ENCODE measurements around the gene FGFBP2. TPM values are rescaled to one million over a fixed set of nuclear protein-coding genes. Genes with fewer than 3 reads are reported as not detected.

Gene FGFBP2
- total and polyA plus RNA-seq, 10 of the 15 experiments (the other 5 are each of a cell fraction or from before 2014, with no cell fraction given) = 0.23 TPM; not detected in 9

GRCh38 chr4:15936495-15936894, 26.5 kb downstream of the FGFBP2 start:
- Histone ChIP-seq H4K20me1 (ENCODE audit: control insufficient read depth, insufficient read depth) (no peaks in the 10 kb centered on the region), H3K4me1 (ENCODE audit: control insufficient read depth, insufficient read depth, low read length) (no peaks in the 10 kb centered on the region), H3K27me3 (replicated peaks in 1 of 2; ENCODE audit: control insufficient read depth in 2 of 2, insufficient read depth in 2 of 2, low read length in 1 of 2) (no peaks in the 10 kb centered on the region; a peak in 1 of 4 replicates), H3K9me3 (replicated peaks; ENCODE audit: control insufficient read depth, insufficient read depth, low read length) (no peaks in the 10 kb centered on the region; the same call in 2 of the 3 replicates), H3K9ac (ENCODE audit: control insufficient read depth, insufficient read depth, low read length) (no peak overlapping the region), H3K79me2 (ENCODE audit: control insufficient read depth, insufficient read depth, low read length) (no peaks in the 10 kb centered on the region), H3K36me3 (ENCODE audit: control insufficient read depth in 2 of 2, insufficient read depth in 2 of 2, low read length in 1 of 2) (no peaks in the 10 kb centered on the region), H2AFZ (ENCODE audit: control insufficient read depth, low read depth, low read length) (no peak overlapping the region), H3K4me2 (ENCODE audit: control insufficient read depth, insufficient read depth) (no peak overlapping the region), H3K4me3 (no peak overlapping the region), H3K27ac (ENCODE audit: control insufficient read depth, insufficient read depth) (no peak overlapping the region)
- FAIRE-seq (no peak), ATAC-seq (no peak), DNase-seq (ENCODE audit: low read depth, low spot score) (no peak)
- in situ Hi-C loops (cut with MboI) (no loop called here), intact Hi-C loops (cut with micrococcal nuclease; ENCODE audit: unreplicated experiment) (no loop called here)
- no TSS peak for BruUV-seq (replicated peaks)
- ChIA-PET CTCF (no interaction called here), RAD21 (ENCODE audit: unreplicated experiment) (no interaction called here), SMC1A (ENCODE audit: uncharacterized antibody, unreplicated experiment) (interaction anchor here (3.3 kb wide), 1 partner anchor 53 kb away, joined by 14 read pairs; no protein-coding TSS in a partner anchor), POLR2A (no interaction called here)
- TF ChIP-seq NKRF (conservative IDR thresholded peaks at IDR 0.05) (no peak), RAD51 (IDR thresholded peaks at IDR 0.05) (no peak), MTA3 (IDR thresholded peaks at IDR 0.05; ENCODE audit: borderline replicate concordance, low read length) (no peak), RCOR1 (conservative IDR thresholded peaks at IDR 0.05; ENCODE audit: low read depth, low read length) (no peak), RBBP5 (conservative IDR thresholded peaks at IDR 0.05) (no peak), TAF1 (IDR thresholded peaks at IDR 0.05; ENCODE audit: borderline replicate concordance, low read depth, low read length) (no peak), EZH2 (IDR thresholded peaks at IDR 0.05; ENCODE audit: borderline replicate concordance, control insufficient read depth, low read depth, low read length) (no peak), STAT3 (IDR thresholded peaks at IDR 0.05; ENCODE audit: low read depth, low read length) (no peak), MEF2B (IDR thresholded peaks at IDR 0.05; ENCODE audit: partially characterized antibody, poor library complexity, severe bottlenecking) (no peak), TARDBP (IDR thresholded peaks at IDR 0.05; ENCODE audit: borderline replicate concordance) (no peak), GATAD2B (conservative IDR thresholded peaks at IDR 0.05; ENCODE audit: low read depth) (no peak), CBX5 (IDR thresholded peaks at IDR 0.05; ENCODE audit: low read depth) (no peak), CEBPB (IDR thresholded peaks at IDR 0.05; ENCODE audit: borderline replicate concordance in 1 of 2, low read depth in 2 of 2, low read length in 2 of 2) (no peak), GABPA (IDR thresholded peaks at IDR 0.05; ENCODE audit: low read depth) (no peak), BMI1 (IDR thresholded peaks at IDR 0.05; ENCODE audit: borderline replicate concordance) (no peak), POLR2A (IDR thresholded peaks at IDR 0.05; ENCODE audit: low read depth, low read length) (no peak)
- 0% methylated on average over 4 of the region's 4 CpGs for WGBS (ENCODE audit: insufficient coverage, insufficient replicate concordance, low lambda C conversion rate, missing lambda C conversion rate)

Data from GM12878 (cell line).